ENCODE measurements around the gene NOTCH3. TPM values are rescaled to one million over a fixed set of nuclear protein-coding genes. Genes with fewer than 3 reads are reported as not detected.

Gene NOTCH3
- total and polyA plus RNA-seq, 2 of the 8 experiments (the other 6 are each of a cell fraction or from before 2014, with no cell fraction given) = 37.5 to 107 TPM

GRCh38 chr19:15213715-15214381, 13.1 kb upstream of the NOTCH3 start (continued):
- TF ChIP-seq PHF8 (conservative IDR thresholded peaks at IDR 0.05; ENCODE audit: low read depth, low read length) (no peak), NRF1 (IDR thresholded peaks at IDR 0.05; ENCODE audit: low read depth, low read length) (no peak), POLR2AphosphoS5 (IDR thresholded peaks at IDR 0.05; ENCODE audit: low read depth, low read length) (no peak), USF2 (IDR thresholded peaks at IDR 0.05; ENCODE audit: low read length) (no peak), RNF2 (IDR thresholded peaks at IDR 0.05; ENCODE audit: borderline replicate concordance, low read depth, low read length, missing control alignments, poor library complexity, severe bottlenecking) (no peak)

Data from H1 (cell line).